Activated CD8-positive, alpha-beta T cell treated with anti-CD3 and anti-CD28 coated beads for 36 hours (primary cell): ENCODE measurements around the gene VIPR2. TPM values are rescaled to one million over a fixed set of nuclear protein-coding genes. Genes with fewer than 3 reads are reported as not detected.

Experiments used
- ATAC-seq: fragments of 200-7000 bp; cut with Tn5 transposase; one replicate; pipeline ENCODE4 v1.10.0; 2021; ENCODE audit warnings: mild to moderate bottlenecking, moderate library complexity
- CTCF ChIA-PET: fragments of 350-600 bp; sonication (Branson Sonifier 250); formaldehyde crosslinking; loops from one replicate; lab custom pipeline; 2021; ENCODE audit warnings: antibody characterized with exemption; lab: Charles Lee
- POLR2A ChIA-PET: fragments of 350-600 bp; sonication (Branson Sonifier 250); formaldehyde crosslinking; loops from one replicate; lab custom pipeline; 2021; ENCODE audit warnings: antibody characterized with exemption; lab: Charles Lee
- DNase-seq: peaks from one replicate; pipeline ENCODE4 v3.0.0-alpha.2; 2020
- H3K27ac Mint-ChIP-seq: one replicate; pipeline ENCODE4 v1.8.0; 2021; ENCODE audit warnings: mild to moderate bottlenecking, mixed read lengths
- H3K27me3 Mint-ChIP-seq: one replicate; pipeline ENCODE4 v1.8.0; 2021; ENCODE audit warnings: mixed read lengths
- H3K36me3 Mint-ChIP-seq: one replicate; pipeline ENCODE4 v1.8.0; 2021; ENCODE audit warnings: low read depth, mixed read lengths
- H3K4me1 Mint-ChIP-seq: one replicate; pipeline ENCODE4 v1.8.0; 2021; ENCODE audit warnings: low read depth, mixed read lengths
- H3K4me3 Mint-ChIP-seq: one replicate; pipeline ENCODE4 v1.8.0; 2021; ENCODE audit warnings: mild to moderate bottlenecking, moderate library complexity, mixed read lengths
- H3K9me3 Mint-ChIP-seq: one replicate; pipeline ENCODE4 v1.8.0; 2021; ENCODE audit warnings: mixed read lengths
- CTCF ChIP-seq: fragments of 200-600 bp; IDR thresholded peaks from one replicate; pipeline ENCODE4 v1.8.0; 2022; ENCODE audit warnings: antibody characterized with exemption, mild to moderate bottlenecking
- intact Hi-C: fragments of 100-400 bp; cut with micrococcal nuclease; formaldehyde crosslinking; loops from one replicate; pipeline ENCODE4 v1.10.0; 2022
- total RNA-seq, 2 experiments: library from RNA; stranded (reverse); gene quantifications; one replicate each; pipeline ENCODE4 v1.2.3, GENCODE V29; 2021

Gene VIPR2
- total RNA-seq, 2 experiments from 2014 or later: 0.09 TPM; not detected in 1

- CTCF ChIA-PET: no interaction called here
- POLR2A ChIA-PET: no interaction called here
- H3K4me3 Mint-ChIP-seq: no peak overlapping the region
- DNase-seq: no peak
- no peak for TF ChIP-seq CTCF
- no peaks in the 10 kb centered on the region for H3K27me3 Mint-ChIP-seq
- ATAC-seq: no peak
- peaks cover 2% of the 10 kb centered on the region for H3K4me1 Mint-ChIP-seq
- no peak overlapping the region for H3K27ac Mint-ChIP-seq
- no peaks in the 10 kb centered on the region for H3K9me3 Mint-ChIP-seq
- H3K36me3 Mint-ChIP-seq: no peaks in the 10 kb centered on the region
- intact Hi-C loops: no loop called here
Measured at GRCh38 chr7:159088016-159088865, 56.4 kb downstream of the VIPR2 start.

- ATAC-seq (no peak), DNase-seq (no peak)
- Mint-ChIP-seq H3K27me3 (no peaks in the 10 kb centered on the region), H3K36me3 (no peaks in the 10 kb centered on the region), H3K9me3 (no peaks in the 10 kb centered on the region), H3K4me3 (no peak overlapping the region), H3K4me1 (peaks cover 2% of the 10 kb centered on the region), H3K27ac (no peak overlapping the region)
- intact Hi-C loops: no loop called here
- no peak for TF ChIP-seq CTCF
- ChIA-PET POLR2A (no interaction called here), CTCF (interaction anchor here (1.0 kb wide), 1 partner anchor 110 kb away, joined by 3 read pairs; no protein-coding TSS in a partner anchor)
Measured at GRCh38 chr7:159086301-159086925, 58.3 kb downstream of the VIPR2 start.

- Mint-ChIP-seq H3K27me3 (no peaks in the 10 kb centered on the region), H3K4me1 (peaks cover 2% of the 10 kb centered on the region), H3K36me3 (no peaks in the 10 kb centered on the region), H3K9me3 (no peaks in the 10 kb centered on the region), H3K27ac (no peak overlapping the region), H3K4me3 (no peak overlapping the region)
- ATAC-seq (no peak), DNase-seq (no peak)
- ChIA-PET CTCF (interaction anchor here (0.6 kb wide), 1 partner anchor 10 kb away, joined by 3 read pairs; no protein-coding TSS in a partner anchor), POLR2A (interaction anchor here (0.6 kb wide), 1 partner anchor 9 kb away, joined by 3 read pairs; no protein-coding TSS in a partner anchor)
- intact Hi-C loops: no loop called here
- TF ChIP-seq CTCF: no peak
Measured at GRCh38 chr7:159084069-159084801, 60.4 kb downstream of the VIPR2 start.

GRCh38 chr7:159083698-159084068 lies 61.0 kb downstream of the VIPR2 start:
- ChIA-PET CTCF (no interaction called here), POLR2A (interaction anchor here (0.6 kb wide), 1 partner anchor 9 kb away, joined by 3 read pairs; no protein-coding TSS in a partner anchor)
- no peak overlapping the region for H3K27ac Mint-ChIP-seq
- H3K27me3 Mint-ChIP-seq: peaks cover 3% of the 10 kb centered on the region
- intact Hi-C loops: no loop called here
- H3K9me3 Mint-ChIP-seq: no peaks in the 10 kb centered on the region
- DNase-seq (no peak), ATAC-seq (no peak)
- no peaks in the 10 kb centered on the region for H3K36me3 Mint-ChIP-seq
- no peak for TF ChIP-seq CTCF
- H3K4me1 Mint-ChIP-seq: peaks cover 2% of the 10 kb centered on the region
- H3K4me3 Mint-ChIP-seq: no peak overlapping the region
